Measurements from ENCODE around the gene CCDC28B. TPM values are rescaled to one million over a fixed set of nuclear protein-coding genes. Genes with fewer than 3 reads are reported as not detected.

The CCDC28B gene
- total RNA-seq, 1 experiment from 2014 or later = 15.6 TPM

DNA sequence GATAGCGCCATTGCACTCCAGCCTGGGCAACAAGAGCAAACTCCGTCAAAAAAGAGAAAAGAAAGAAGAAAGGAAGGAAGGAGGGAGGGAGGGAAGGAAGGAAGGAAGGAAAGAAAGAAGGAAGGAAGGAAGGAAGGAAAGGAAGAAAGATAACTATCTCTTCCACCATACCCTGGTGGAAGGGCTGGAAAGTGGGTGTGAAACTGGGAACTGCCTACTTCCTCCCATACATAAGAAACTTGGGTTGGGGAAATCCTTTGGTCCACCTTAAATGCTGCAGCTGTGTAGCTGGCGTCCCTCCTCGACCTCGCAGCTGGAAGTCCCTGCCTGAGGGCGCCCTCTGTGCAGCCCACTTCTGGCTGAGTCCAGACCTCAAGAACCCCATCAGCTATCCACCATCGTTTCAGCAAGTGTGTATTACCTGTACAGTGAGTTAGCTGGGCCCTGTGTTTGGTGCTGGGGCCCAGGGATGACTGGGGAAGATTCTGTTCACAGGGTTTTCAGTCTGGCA is 42.0 kb downstream of the CCDC28B start:
- intact Hi-C loops (cut with micrococcal nuclease; ENCODE audit: unreplicated experiment) = no loop called here

DNA sequence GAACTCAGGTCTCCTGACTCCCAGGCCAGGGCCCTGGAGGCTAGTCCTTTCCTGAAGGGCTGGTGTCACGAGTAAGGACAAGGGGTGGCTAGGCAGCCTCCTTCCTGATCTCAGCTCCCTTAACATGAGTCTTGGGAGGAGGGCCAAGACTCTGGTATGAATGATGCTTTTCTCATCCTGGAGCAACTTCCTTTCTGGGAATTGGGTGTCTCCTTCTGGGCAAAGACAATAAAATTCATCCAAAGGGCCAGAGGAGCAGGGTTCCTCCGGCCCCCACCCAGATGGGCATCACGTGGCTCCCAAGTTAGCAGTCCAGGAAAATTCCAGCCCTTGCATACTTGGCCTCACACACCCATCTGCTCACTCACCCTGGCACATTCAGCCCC is 46.5 kb downstream of the CCDC28B start, which contains the start of gene FAM167B:
Gene FAM167B (plus strand): TSS at position 335 of the 386 bp plus-strand sequence. CDS start 200 bp downstream, outside the sequence.
- intact Hi-C loops (cut with micrococcal nuclease; ENCODE audit: unreplicated experiment) = no loop called here
- TF ChIP-seq, protein P1, sequence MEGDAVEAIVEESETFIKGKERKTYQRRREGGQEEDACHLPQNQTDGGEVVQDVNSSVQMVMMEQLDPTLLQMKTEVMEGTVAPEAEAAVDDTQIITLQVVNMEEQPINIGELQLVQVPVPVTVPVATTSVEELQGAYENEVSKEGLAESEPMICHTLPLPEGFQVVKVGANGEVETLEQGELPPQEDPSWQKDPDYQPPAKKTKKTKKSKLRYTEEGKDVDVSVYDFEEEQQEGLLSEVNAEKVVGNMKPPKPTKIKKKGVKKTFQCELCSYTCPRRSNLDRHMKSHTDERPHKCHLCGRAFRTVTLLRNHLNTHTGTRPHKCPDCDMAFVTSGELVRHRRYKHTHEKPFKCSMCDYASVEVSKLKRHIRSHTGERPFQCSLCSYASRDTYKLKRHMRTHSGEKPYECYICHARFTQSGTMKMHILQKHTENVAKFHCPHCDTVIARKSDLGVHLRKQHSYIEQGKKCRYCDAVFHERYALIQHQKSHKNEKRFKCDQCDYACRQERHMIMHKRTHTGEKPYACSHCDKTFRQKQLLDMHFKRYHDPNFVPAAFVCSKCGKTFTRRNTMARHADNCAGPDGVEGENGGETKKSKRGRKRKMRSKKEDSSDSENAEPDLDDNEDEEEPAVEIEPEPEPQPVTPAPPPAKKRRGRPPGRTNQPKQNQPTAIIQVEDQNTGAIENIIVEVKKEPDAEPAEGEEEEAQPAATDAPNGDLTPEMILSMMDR (conservative IDR thresholded peaks at IDR 0.05; ENCODE audit: low read depth, low read length) = no peak
- TF ChIP-seq EZH2 (IDR thresholded peaks at IDR 0.05; ENCODE audit: borderline replicate concordance, low read depth, low read length, poor library complexity, severe bottlenecking) = no peak
- Histone ChIP-seq H3K36me3 (ENCODE audit: insufficient read depth, low read length, poor library complexity, severe bottlenecking) (no peaks in the 10 kb centered on the region), H3K9me3 (ENCODE audit: low read depth, low read length, poor library complexity, severe bottlenecking) (no peaks in the 10 kb centered on the region), H3K27me3 (replicated peaks; ENCODE audit: insufficient read depth, low read depth, low read length, poor library complexity) (no peaks in the 10 kb centered on the region), H3K4me1 (ENCODE audit: insufficient read depth, low read length, poor library complexity, severe bottlenecking) (peaks cover 4% of the 10 kb centered on the region), H3K4me3 (ENCODE audit: low read depth, low read length, poor library complexity, severe bottlenecking) (no peak within 1 kb of the TSS), H3K27ac (ENCODE audit: low read depth, low read length, poor library complexity, severe bottlenecking) (no peak within 1 kb of the TSS)
- BruUV-seq (replicated peaks) = no TSS peak
- DNase-seq (ENCODE audit: low spot score) = no peak
- CTCF ChIA-PET = no interaction called here
- POLR2A ChIA-PET (ENCODE audit: low non-redundant PET) = no interaction called here

More for the DNA sequence above, 42.0 kb downstream of the CCDC28B start:
- Histone ChIP-seq H3K4me1 (ENCODE audit: insufficient read depth, low read length, poor library complexity, severe bottlenecking) (no peaks in the 10 kb centered on the region), H3K27me3 (replicated peaks; ENCODE audit: insufficient read depth, low read depth, low read length, poor library complexity) (no peaks in the 10 kb centered on the region), H3K4me3 (ENCODE audit: low read depth, low read length, poor library complexity, severe bottlenecking) (no peak overlapping the region), H3K9me3 (ENCODE audit: low read depth, low read length, poor library complexity, severe bottlenecking) (no peaks in the 10 kb centered on the region), H3K27ac (ENCODE audit: low read depth, low read length, poor library complexity, severe bottlenecking) (no peak overlapping the region), H3K36me3 (ENCODE audit: insufficient read depth, low read length, poor library complexity, severe bottlenecking) (no peaks in the 10 kb centered on the region)
- DNase-seq (ENCODE audit: low spot score) = no peak
- TF ChIP-seq, protein P1 (conservative IDR thresholded peaks at IDR 0.05; ENCODE audit: low read depth, low read length) = no peak
- TF ChIP-seq EZH2 (IDR thresholded peaks at IDR 0.05; ENCODE audit: borderline replicate concordance, low read depth, low read length, poor library complexity, severe bottlenecking) = no peak
- no TSS peak for BruUV-seq (replicated peaks)
- ChIA-PET CTCF (no interaction called here), POLR2A (ENCODE audit: low non-redundant PET) (no interaction called here)

DNA sequence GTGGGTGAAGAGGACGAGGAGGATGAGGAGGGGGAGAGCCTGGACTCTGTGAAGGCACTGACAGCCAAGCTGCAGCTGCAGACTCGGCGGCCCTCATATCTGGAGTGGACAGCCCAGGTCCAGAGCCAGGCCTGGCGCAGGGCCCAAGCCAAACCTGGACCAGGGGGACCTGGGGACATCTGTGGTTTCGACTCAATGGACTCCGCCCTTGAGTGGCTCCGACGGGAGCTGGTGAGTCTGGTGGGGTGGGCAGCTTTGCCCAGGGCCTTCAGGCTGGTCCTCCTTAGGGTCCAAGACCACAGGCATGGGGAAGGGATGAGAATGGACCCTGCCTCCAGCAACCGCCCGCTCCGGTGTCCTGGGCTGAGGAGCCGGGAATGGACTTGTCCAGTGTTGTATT is 47.1 kb downstream of the CCDC28B start:
- Histone ChIP-seq H3K4me1 (ENCODE audit: insufficient read depth, low read length, poor library complexity, severe bottlenecking) (peaks cover 4% of the 10 kb centered on the region), H3K4me3 (ENCODE audit: low read depth, low read length, poor library complexity, severe bottlenecking) (no peak overlapping the region), H3K9me3 (ENCODE audit: low read depth, low read length, poor library complexity, severe bottlenecking) (no peaks in the 10 kb centered on the region), H3K27ac (ENCODE audit: low read depth, low read length, poor library complexity, severe bottlenecking) (no peak overlapping the region), H3K36me3 (ENCODE audit: insufficient read depth, low read length, poor library complexity, severe bottlenecking) (no peaks in the 10 kb centered on the region), H3K27me3 (replicated peaks; ENCODE audit: insufficient read depth, low read depth, low read length, poor library complexity) (no peaks in the 10 kb centered on the region)
- no peak for TF ChIP-seq EZH2 (IDR thresholded peaks at IDR 0.05; ENCODE audit: borderline replicate concordance, low read depth, low read length, poor library complexity, severe bottlenecking)
- TF ChIP-seq, protein P1 (conservative IDR thresholded peaks at IDR 0.05; ENCODE audit: low read depth, low read length) = no peak
- intact Hi-C loops (cut with micrococcal nuclease; ENCODE audit: unreplicated experiment) = no loop called here
- DNase-seq (ENCODE audit: low spot score) = no peak
- CTCF ChIA-PET = no interaction called here
- BruUV-seq (replicated peaks) = no TSS peak
- POLR2A ChIA-PET (ENCODE audit: low non-redundant PET) = no interaction called here
